GM19238 (cell line): ENCODE results near the gene IGFLR1.

Source experiments
- DNase-seq: peaks from one replicate; pipeline ENCODE4 v3.0.0; 2011; ENCODE audit warnings: low spot score; ENCODE audit not compliant: insufficient read length

Gene IGFLR1

GRCh38 chr19:35739275-35740107, 2.8 kb downstream of the IGFLR1 start:
- DNase-seq: no peak

- no peak for DNase-seq
Measured at GRCh38 chr19:35738887-35739229, 3.4 kb downstream of the IGFLR1 start.

GRCh38 chr19:35738021-35738886, 4.0 kb downstream of the IGFLR1 start:
- no peak for DNase-seq

GRCh38 chr19:35736913-35737886, 5.1 kb downstream of the IGFLR1 start:
- DNase-seq: no peak

- no peak for DNase-seq
Measured at GRCh38 chr19:35734889-35735288, 7.4 kb downstream of the IGFLR1 start.

GRCh38 chr19:35734273-35734672, 8.0 kb downstream of the IGFLR1 start:
- DNase-seq: no peak

- DNase-seq: peak; percentile 2
Measured at GRCh38 chr19:35733180-35734125, 8.8 kb downstream of the IGFLR1 start.

GRCh38 chr19:35732540-35733179, 9.6 kb downstream of the IGFLR1 start:
- peak; percentile 1 for DNase-seq

GRCh38 chr19:35731779-35732405, 10.4 kb downstream of the IGFLR1 start:
- DNase-seq: no peak

GRCh38 chr19:35731353-35731752, 10.9 kb downstream of the IGFLR1 start:
- no peak for DNase-seq

GRCh38 chr19:35730326-35730725, 11.9 kb downstream of the IGFLR1 start:
- no peak for DNase-seq

GRCh38 chr19:35729763-35730162, 12.5 kb downstream of the IGFLR1 start:
- DNase-seq: no peak

GRCh38 chr19:35729021-35729420, 13.2 kb downstream of the IGFLR1 start:
- DNase-seq: no peak

- DNase-seq: no peak
Measured at GRCh38 chr19:35727956-35728706, 14.1 kb downstream of the IGFLR1 start.

GRCh38 chr19:35727053-35727955, 14.9 kb downstream of the IGFLR1 start:
- no peak for DNase-seq

- no peak for DNase-seq
Measured at GRCh38 chr19:35725216-35725861, 16.9 kb downstream of the IGFLR1 start.

GRCh38 chr19:35724560-35724959, 17.7 kb downstream of the IGFLR1 start:
- no peak for DNase-seq
